CD4-positive, alpha-beta T cell (primary cell): ENCODE measurements around the gene DMBX1. TPM values are rescaled to one million over a fixed set of nuclear protein-coding genes. Genes with fewer than 3 reads are reported as not detected.

Source experiments
- ATAC-seq: fragments of 200-7000 bp; cut with Tn5 transposase; one replicate; pipeline ENCODE4 v1.10.0; 2022; ENCODE audit warnings: mild to moderate bottlenecking; ENCODE audit not compliant: poor library complexity
- CTCF ChIA-PET: fragments of 350-600 bp; sonication (Branson Sonifier 250); formaldehyde crosslinking; loops from one replicate; lab custom pipeline; 2021; ENCODE audit warnings: antibody characterized with exemption, inconsistent platforms; lab: Charles Lee
- POLR2A ChIA-PET: fragments of 350-600 bp; sonication (Branson Sonifier 250); formaldehyde crosslinking; loops from one replicate; lab custom pipeline; 2021; ENCODE audit warnings: antibody characterized with exemption, inconsistent platforms; lab: Charles Lee
- DNase-seq, 14 experiments: peaks; one replicate each; pipeline ENCODE4 v3.0.0-alpha.2; 2013 to 2020; ENCODE audit warnings: mixed read lengths in 2 of 14
- H3K27ac ChIP-seq, 2 donors: one replicate each; pipeline versions ENCODE4 v1.5.1 to v1.7.0; 2013; ENCODE audit warnings: low read length in 2 of 2, low read depth in 1 of 2, mild to moderate bottlenecking in 1 of 2
- H3K27me3 ChIP-seq, 2 experiments: 1 replicate in 1 of 2; 2 replicates in 1 of 2; pipeline versions ENCODE4 v1.6.1 to v1.7.0; 2013; ENCODE audit warnings: low read length in 2 of 2, control low read depth in 1 of 2, mild to moderate bottlenecking in 1 of 2, moderate library complexity in 1 of 2; ENCODE audit not compliant: insufficient read depth in 2 of 2, control insufficient read depth in 1 of 2
- H3K36me3 ChIP-seq: one replicate; pipeline ENCODE4 v1.6.1; 2013; ENCODE audit warnings: low read length, control low read depth; ENCODE audit not compliant: insufficient read depth
- H3K4me1 ChIP-seq: one replicate; pipeline ENCODE4 v1.6.1; 2013; ENCODE audit warnings: low read length, control low read depth; ENCODE audit not compliant: insufficient read depth
- H3K4me3 ChIP-seq: one replicate; pipeline ENCODE4 v1.5.1; 2013; ENCODE audit warnings: mild to moderate bottlenecking, low read length, moderate library complexity
- H3K9me3 ChIP-seq, 2 experiments: 1 replicate in 1 of 2; 2 replicates in 1 of 2; pipeline versions ENCODE4 v1.6.1 to v1.7.0; 2013; ENCODE audit warnings: low read length in 2 of 2, mild to moderate bottlenecking in 2 of 2, control low read depth in 1 of 2, moderate library complexity in 1 of 2; ENCODE audit not compliant: control insufficient read depth in 1 of 2, insufficient read depth in 1 of 2
- H3K27ac Mint-ChIP-seq: one replicate; pipeline ENCODE4 v1.8.0; 2020; ENCODE audit warnings: mixed read lengths
- H3K27me3 Mint-ChIP-seq: one replicate; pipeline ENCODE4 v1.8.0; 2021; ENCODE audit warnings: mixed read lengths
- H3K36me3 Mint-ChIP-seq: one replicate; pipeline ENCODE4 v1.8.0; 2021; ENCODE audit warnings: low read depth, mixed read lengths
- H3K4me1 Mint-ChIP-seq: one replicate; pipeline ENCODE4 v1.8.0; 2021; ENCODE audit warnings: low read depth, mixed read lengths
- H3K4me3 Mint-ChIP-seq: one replicate; pipeline ENCODE4 v1.8.0; 2020; ENCODE audit warnings: mild to moderate bottlenecking, mixed read lengths
- H3K9me3 Mint-ChIP-seq: one replicate; pipeline ENCODE4 v1.8.0; 2020; ENCODE audit warnings: mixed read lengths
- intact Hi-C, 2 experiments: fragments of 100-400 bp; cut with DNase I in 1 of 2; cut with micrococcal nuclease in 1 of 2; formaldehyde crosslinking; loops; one replicate each; pipeline versions ENCODE4 v1.15.1 to v1.9.0; 2023 to 2025; cut with DNase I, micrococcal nuclease
- total RNA-seq, 174 experiments: library from RNA in 2 of 174; stranded (reverse) in 2 of 174; gene quantifications; one replicate each; pipeline ENCODE4 v1.2.3 and lab custom pipeline; 2021 to 2026
- TF ChIP-seq, protein P1 (sequence below): fragments of 200-600 bp; IDR thresholded peaks from one replicate; pipeline ENCODE4 v1.8.0; 2022; ENCODE audit warnings: antibody characterized with exemption, mild to moderate bottlenecking

DMBX1 gene
- total RNA-seq, 2 experiments from 2014 or later: not detected

DNA sequence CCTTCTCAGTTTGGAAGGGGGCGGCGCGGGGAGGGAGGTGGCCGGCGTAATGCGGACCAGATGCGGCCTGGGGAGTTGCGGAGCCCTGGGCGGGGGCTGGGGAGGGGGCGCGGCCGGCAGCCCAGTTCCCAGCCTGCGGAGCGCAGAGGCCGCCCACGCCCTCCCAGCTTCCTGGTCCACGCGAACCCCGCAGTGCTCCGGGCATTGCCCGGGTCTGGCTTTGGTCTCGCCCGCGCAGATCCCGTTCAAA lies 695 bp downstream of the DMBX1 start:
- H3K36me3 Mint-ChIP-seq: no peaks in the 10 kb centered on the region
- TF ChIP-seq, protein P1, sequence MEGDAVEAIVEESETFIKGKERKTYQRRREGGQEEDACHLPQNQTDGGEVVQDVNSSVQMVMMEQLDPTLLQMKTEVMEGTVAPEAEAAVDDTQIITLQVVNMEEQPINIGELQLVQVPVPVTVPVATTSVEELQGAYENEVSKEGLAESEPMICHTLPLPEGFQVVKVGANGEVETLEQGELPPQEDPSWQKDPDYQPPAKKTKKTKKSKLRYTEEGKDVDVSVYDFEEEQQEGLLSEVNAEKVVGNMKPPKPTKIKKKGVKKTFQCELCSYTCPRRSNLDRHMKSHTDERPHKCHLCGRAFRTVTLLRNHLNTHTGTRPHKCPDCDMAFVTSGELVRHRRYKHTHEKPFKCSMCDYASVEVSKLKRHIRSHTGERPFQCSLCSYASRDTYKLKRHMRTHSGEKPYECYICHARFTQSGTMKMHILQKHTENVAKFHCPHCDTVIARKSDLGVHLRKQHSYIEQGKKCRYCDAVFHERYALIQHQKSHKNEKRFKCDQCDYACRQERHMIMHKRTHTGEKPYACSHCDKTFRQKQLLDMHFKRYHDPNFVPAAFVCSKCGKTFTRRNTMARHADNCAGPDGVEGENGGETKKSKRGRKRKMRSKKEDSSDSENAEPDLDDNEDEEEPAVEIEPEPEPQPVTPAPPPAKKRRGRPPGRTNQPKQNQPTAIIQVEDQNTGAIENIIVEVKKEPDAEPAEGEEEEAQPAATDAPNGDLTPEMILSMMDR: no peak
- Histone ChIP-seq H3K4me1 (peaks cover 22% of the 10 kb centered on the region), H3K9me3 (peaks cover 0 to 14% of the 10 kb centered on the region in 2 experiments), H3K4me3 (no peak overlapping the region), H3K27ac (no peak overlapping the region), H3K27me3 (peaks cover 80 to 96% of the 10 kb centered on the region in 2 experiments), H3K36me3 (no peaks in the 10 kb centered on the region)
- H3K27me3 Mint-ChIP-seq: peaks cover 86% of the 10 kb centered on the region
- intact Hi-C loops: no loop called here
- H3K27ac Mint-ChIP-seq: no peak overlapping the region
- no peak for DNase-seq
- no peak for ATAC-seq
- no peaks in the 10 kb centered on the region for H3K9me3 Mint-ChIP-seq
- H3K4me3 Mint-ChIP-seq: no peak overlapping the region
- H3K4me1 Mint-ChIP-seq: peaks cover 20% of the 10 kb centered on the region
- ChIA-PET CTCF (no interaction called here), POLR2A (no interaction called here)

DNA sequence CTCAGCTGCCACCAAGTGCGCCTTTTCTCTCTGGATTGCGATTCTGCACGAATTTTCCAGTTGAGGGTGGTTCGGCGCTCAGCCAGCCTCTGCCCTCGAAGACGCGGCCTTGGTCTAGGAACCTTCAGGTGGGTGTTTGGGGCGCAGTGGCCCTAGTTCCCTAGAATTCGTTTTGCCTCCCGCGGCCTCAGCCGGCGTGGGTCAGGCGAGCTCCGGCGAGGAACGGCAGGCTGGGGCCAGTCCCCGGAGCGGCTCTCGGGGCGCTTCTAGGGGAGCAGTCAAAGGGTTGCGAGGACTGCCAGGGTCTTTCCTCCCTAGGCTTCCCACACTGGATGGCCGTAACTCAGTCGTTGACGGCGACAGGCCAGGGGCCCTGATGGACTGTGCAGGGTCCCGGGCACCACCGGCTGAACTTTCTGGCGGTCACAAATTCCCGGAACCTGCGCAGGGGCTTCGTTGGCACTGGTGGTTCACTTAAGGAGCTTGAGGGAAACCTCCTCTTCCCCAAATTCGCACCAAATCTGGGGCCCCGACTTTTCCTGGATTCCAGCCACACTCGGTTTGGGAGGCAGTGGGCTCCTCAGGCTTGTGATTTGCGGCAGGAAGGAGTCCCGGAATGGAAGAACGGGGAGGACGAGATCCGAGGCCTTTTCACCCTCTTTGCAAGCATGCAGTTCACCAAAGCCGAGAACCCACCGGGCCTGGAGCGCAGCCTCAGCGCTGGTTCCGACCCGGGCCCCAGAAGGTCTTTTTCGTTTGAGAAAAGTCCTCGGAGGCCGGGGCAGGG lies 1.2 kb downstream of the DMBX1 start:
- Histone ChIP-seq H3K27me3 (peaks cover 79 to 99% of the 10 kb centered on the region in 2 experiments), H3K27ac (no peak overlapping the region), H3K4me3 (no peak overlapping the region), H3K36me3 (no peaks in the 10 kb centered on the region), H3K4me1 (peaks cover 22% of the 10 kb centered on the region), H3K9me3 (peaks cover 0 to 14% of the 10 kb centered on the region in 2 experiments)
- H3K27me3 Mint-ChIP-seq: peaks cover 91% of the 10 kb centered on the region
- H3K36me3 Mint-ChIP-seq: no peaks in the 10 kb centered on the region
- CTCF ChIA-PET: no interaction called here
- H3K9me3 Mint-ChIP-seq: no peaks in the 10 kb centered on the region
- ATAC-seq (no peak), DNase-seq (no peak)
- TF ChIP-seq, protein P1: no peak
- H3K27ac Mint-ChIP-seq: no peak overlapping the region
- H3K4me1 Mint-ChIP-seq: peaks cover 20% of the 10 kb centered on the region
- no peak overlapping the region for H3K4me3 Mint-ChIP-seq
- POLR2A ChIA-PET: no interaction called here
- intact Hi-C loops: no loop called here

DNA sequence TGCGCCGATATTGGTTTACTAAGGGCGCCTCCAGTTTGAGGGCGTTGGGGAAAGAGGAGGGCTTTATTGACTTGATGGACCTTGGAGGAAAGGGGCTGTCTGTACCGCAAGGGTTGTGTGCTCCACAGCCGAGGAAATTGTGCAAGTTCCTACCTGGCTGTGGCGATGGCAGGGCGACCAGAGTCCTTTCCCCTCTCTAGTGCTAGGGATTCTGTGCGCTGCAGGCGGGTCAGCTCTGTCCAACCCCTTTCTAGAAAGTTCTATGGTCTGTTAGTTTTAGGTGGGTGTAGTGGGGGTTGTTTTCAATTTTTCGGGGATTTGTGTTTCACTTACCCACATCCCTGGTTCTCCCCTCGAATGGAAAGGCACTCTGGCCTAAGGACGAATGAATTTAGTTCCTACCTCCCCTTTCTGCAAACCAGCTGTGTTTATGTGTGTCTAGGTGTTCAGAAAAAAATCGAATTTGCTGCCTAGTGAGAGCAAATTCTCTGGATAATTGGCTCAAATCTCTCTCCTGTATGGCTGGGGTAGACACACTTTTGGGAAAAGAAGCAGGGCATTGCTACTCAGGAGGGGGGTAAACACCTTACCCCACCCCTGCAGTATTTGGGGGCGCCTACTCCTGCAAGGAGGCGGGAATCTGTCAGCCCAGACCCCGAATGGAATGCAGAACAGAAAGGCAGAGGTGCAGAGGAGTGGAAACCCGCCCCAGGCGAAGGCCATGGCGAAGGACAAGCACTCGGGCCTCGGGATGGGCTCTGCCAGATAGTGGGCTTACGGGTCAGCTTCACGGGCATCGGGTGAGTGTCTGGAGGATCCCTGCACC lies 2.0 kb downstream of the DMBX1 start:
- CTCF ChIA-PET: no interaction called here
- peaks cover 82 to 91% of the 10 kb centered on the region in 2 experiments for H3K27me3 ChIP-seq
- no peaks in the 10 kb centered on the region for H3K36me3 ChIP-seq
- H3K36me3 Mint-ChIP-seq: no peaks in the 10 kb centered on the region
- DNase-seq (no peak), ATAC-seq (no peak)
- no peak overlapping the region for H3K27ac ChIP-seq
- no peaks in the 10 kb centered on the region for H3K9me3 Mint-ChIP-seq
- intact Hi-C loops: no loop called here
- peaks cover 20% of the 10 kb centered on the region for H3K4me1 Mint-ChIP-seq
- TF ChIP-seq, protein P1: no peak
- H3K27me3 Mint-ChIP-seq: peaks cover 91% of the 10 kb centered on the region
- peaks cover 0 to 14% of the 10 kb centered on the region in 2 experiments for H3K9me3 ChIP-seq
- POLR2A ChIA-PET: no interaction called here
- no peak overlapping the region for H3K4me3 Mint-ChIP-seq
- H3K27ac Mint-ChIP-seq: no peak overlapping the region
- no peak overlapping the region for H3K4me3 ChIP-seq
- peaks cover 22% of the 10 kb centered on the region for H3K4me1 ChIP-seq
